Psoas muscle (tissue), 8 donors: ENCODE measurements around the gene SHFL. TPM values are rescaled to one million over a fixed set of nuclear protein-coding genes. Genes with fewer than 3 reads are reported as not detected.

ENCODE experiments used
- ATAC-seq, 4 donors: fragments of 200-7000 bp; cut with Tn5 transposase; one replicate each; pipeline ENCODE4 v1.9.1; 2020; ENCODE audit warnings: moderate library complexity in 3 of 4, mild to moderate bottlenecking in 2 of 4
- DNase-seq, 2 donors: peaks; one replicate each; pipeline ENCODE4 v3.0.0-alpha.2; 2020
- H3K27ac ChIP-seq: fragments of 200-600 bp; one replicate; pipeline ENCODE4 v1.8.0; 2022
- H3K27me3 ChIP-seq, 3 donors: fragments of 200-600 bp in 1 of 3; one replicate each; pipeline versions ENCODE4 v1.6.1 to v1.8.0; 2013 to 2022; ENCODE audit warnings: low read length in 2 of 3, mild to moderate bottlenecking in 2 of 3, moderate library complexity in 1 of 3; ENCODE audit not compliant: insufficient read depth in 3 of 3
- H3K36me3 ChIP-seq, 2 donors: fragments of 200-600 bp in 1 of 2; one replicate each; pipeline versions ENCODE4 v1.6.1 to v1.8.0; 2013 to 2022; ENCODE audit warnings: low read depth in 1 of 2, mild to moderate bottlenecking in 1 of 2, moderate library complexity in 1 of 2; ENCODE audit not compliant: insufficient read depth in 1 of 2
- H3K4me1 ChIP-seq: fragments of 200-600 bp; one replicate; pipeline ENCODE4 v1.8.0; 2022
- H3K4me3 ChIP-seq: fragments of 200-600 bp; one replicate; pipeline ENCODE4 v1.8.0; 2022; ENCODE audit warnings: mild to moderate bottlenecking
- H3K9me3 ChIP-seq: fragments of 200-600 bp; one replicate; pipeline ENCODE4 v1.8.0; 2022
- WGBS, 3 donors: extraction: QIAGEN DNeasy Blood & Tissue Kit; methylation state at CpG; one replicate each; pipeline versions ENCODE4 v1.1.6 to v1.1.7; 2013; 5-methylcytosine and 5-hydroxymethylcytosine counted together
- intact Hi-C, 2 donors: fragments of 100-400 bp; cut with DNase I; formaldehyde crosslinking; loops; one replicate each; pipeline versions ENCODE4 v1.11.0 to v1.14.2; 2022
- polyA plus RNA-seq, 3 donors: library from polyadenylated mRNA; stranded (reverse); fragments of 200-250 nt; gene quantifications; one replicate each; pipeline ENCODE4 v1.2.3, GENCODE V29; 2013
- total RNA-seq, 4 donors: library from RNA; stranded (reverse); fragmentation: NEBNext Ultra II Directional in 2 of 4; extraction: Animal tissue kit (Norgen Biotek cat#: 25700) in 2 of 4; gene quantifications; one replicate each; pipeline versions ENCODE4 v1.2.1 to v1.2.4, GENCODE V29; 2021 to 2023
- TF ChIP-seq, protein P1 (sequence below): fragments of 200-600 bp; IDR thresholded peaks from one replicate; pipeline ENCODE4 v1.8.0; 2022; ENCODE audit warnings: antibody characterized with exemption
- donor health status: healthy with polysubstance abuse.
- donor health status: DM: no; HTN: no; CAD: no; lungs with moderate emphysema.
- donor health status: Bipolar disorder and iron deficiency.
- donor health status: healthy.
- donor health status: DM: yes; HTN: yes; CAD: no.
- donor health status: DM: no; HTN: no; CAD: no.
- donor health status: DM: no; HTN: no; CAD: no.
- donor health status: DM: yes; HTN: yes; CAD: no.

Gene SHFL
- total and polyA plus RNA-seq, 7 donors, result 2.9 to 5.7 (median 3.7) TPM

DNA sequence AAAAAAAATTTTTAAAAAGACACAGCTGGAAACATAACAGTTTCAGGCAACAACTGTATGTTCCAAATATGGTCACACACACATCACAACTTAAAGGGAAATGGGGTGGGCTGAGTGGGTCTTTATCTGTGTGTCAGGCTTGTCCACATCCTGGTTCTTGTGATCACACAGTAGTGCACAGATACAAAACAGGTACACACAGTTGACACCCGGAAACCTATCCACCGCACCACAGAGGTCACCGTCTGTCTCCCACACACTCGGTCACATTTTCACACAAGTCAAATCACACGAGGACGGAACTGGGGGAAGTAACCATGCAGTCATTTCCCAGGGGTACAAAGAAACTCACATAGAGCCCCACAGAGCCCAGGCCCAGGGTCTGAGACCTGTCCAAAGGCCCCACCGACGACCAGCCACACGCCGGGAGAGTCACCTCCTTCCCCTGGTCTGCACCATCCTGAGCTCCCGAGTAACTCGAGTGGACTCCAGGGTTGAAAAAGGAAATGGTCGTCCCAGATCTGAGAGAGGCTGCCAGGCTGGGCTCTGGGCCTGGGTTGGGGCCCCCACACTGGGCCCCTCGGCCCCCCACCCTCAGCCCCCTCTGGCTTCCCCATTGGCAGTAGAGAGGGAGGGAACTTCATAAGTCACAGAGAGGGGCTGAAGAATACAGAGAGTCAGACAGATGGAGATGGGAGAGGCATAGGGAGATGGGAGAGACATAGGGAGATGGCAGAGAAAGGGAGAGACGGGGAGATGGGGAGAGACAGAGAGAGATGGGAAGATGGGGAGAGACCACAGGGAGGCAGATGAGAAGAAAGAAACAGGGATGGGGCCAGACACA is 18.8 kb downstream of the SHFL start:
- Histone ChIP-seq H3K27me3 (no peaks in the 10 kb centered on the region), H3K36me3 (peaks cover 9 to 30% of the 10 kb centered on the region in 2 donors), H3K9me3 (no peaks in the 10 kb centered on the region), H3K4me3 (no peak overlapping the region), H3K4me1 (peaks cover 11% of the 10 kb centered on the region), H3K27ac (no peak overlapping the region)
- ATAC-seq (no peak), DNase-seq (peak in 1 of 2 donors; percentile 41)
- intact Hi-C loops, result no loop called here
- TF ChIP-seq, protein P1, sequence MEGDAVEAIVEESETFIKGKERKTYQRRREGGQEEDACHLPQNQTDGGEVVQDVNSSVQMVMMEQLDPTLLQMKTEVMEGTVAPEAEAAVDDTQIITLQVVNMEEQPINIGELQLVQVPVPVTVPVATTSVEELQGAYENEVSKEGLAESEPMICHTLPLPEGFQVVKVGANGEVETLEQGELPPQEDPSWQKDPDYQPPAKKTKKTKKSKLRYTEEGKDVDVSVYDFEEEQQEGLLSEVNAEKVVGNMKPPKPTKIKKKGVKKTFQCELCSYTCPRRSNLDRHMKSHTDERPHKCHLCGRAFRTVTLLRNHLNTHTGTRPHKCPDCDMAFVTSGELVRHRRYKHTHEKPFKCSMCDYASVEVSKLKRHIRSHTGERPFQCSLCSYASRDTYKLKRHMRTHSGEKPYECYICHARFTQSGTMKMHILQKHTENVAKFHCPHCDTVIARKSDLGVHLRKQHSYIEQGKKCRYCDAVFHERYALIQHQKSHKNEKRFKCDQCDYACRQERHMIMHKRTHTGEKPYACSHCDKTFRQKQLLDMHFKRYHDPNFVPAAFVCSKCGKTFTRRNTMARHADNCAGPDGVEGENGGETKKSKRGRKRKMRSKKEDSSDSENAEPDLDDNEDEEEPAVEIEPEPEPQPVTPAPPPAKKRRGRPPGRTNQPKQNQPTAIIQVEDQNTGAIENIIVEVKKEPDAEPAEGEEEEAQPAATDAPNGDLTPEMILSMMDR, result no peak
- 60 to 66% (median 64%) methylated on average over 15 of the region's 15 CpGs for WGBS, 3 donors

DNA sequence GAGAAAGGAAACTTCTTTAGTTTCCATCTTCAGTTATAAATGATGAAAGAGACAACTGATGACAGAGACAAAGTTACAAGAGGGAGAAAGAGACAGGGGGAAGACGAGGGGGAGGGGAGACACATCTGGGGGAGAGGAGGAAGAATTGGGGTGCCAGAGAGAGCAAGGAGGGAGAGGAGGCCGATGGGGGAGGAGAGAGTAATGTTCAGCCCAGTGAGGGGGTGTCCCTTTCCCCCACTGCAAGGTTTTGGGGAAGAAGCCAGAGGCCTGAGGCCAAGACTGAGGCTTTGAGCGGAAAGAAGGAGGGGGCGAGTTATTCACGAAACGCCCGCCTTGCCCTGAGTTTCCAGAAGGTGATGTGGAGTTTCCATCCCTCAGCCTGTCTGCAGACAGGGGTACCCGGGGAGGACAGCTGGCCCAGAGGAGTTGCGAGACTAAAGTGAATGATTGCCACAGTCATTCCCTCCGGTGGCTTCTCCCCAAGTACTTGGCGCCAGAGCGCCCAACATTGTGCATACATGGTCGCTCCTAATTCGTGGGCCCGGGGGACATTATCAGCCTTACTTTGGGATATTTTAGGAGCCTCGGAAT is 19.5 kb downstream of the SHFL start:
- WGBS, 3 donors, result 29 to 45% (median 34%) methylated on average over 14 to 16 of the region's 16 CpGs
- H3K27me3 ChIP-seq, result no peaks in the 10 kb centered on the region
- TF ChIP-seq, protein P1, result no peak
- no peak for ATAC-seq
- H3K27ac ChIP-seq, result peak overlapping the region; percentile 84
- H3K4me3 ChIP-seq, result peak overlapping the region; percentile 90
- intact Hi-C loops, result no loop called here
- H3K9me3 ChIP-seq, result no peaks in the 10 kb centered on the region
- peaks cover 14 to 37% of the 10 kb centered on the region in 2 donors for H3K36me3 ChIP-seq
- DNase-seq, result no peak
- H3K4me1 ChIP-seq, result peaks cover 11% of the 10 kb centered on the region

DNA sequence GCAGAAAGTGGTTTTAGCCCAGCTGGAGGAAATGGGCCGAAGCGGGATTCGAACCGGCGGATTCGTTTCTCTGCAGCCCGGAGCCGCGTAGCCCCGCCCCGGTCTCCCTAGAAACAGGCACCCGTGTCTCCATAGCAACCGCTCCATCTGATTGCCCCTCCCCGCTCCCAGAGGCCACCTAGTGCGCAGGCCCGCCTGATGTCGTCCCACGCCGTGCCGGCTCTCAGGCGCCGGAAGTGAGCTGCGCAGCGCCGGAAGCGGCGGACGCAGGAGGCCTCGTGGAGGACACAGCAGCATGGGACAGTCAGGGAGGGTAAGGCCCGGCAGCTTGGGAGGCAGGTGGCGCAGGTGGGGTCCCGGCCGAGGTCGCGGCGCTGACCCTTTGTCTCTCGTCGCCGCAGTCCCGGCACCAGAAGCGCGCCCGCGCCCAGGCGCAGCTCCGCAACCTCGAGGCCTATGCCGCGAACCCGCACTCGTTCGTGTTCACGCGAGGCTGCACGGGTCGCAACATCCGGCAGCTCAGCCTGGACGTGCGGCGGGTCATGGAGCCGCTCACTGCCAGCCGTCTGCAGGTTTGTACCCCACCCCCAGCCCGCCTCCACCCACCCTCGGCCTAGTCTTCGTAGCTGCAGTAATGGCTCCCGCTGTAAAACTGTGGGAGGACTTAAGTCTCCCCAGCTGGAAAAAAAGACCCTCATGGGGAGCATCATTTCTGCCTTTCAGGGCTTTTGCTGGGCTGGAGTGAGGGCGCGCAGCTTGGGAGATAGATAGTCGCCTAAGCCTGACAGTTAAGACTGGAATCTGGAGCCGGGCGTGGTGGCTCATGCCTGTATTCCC is 20.2 kb downstream of the SHFL start, which contains the start of gene PPAN:
Gene PPAN, plus strand, starts transcription at position 263 of the 837 bp plus-strand sequence. Its CDS starts 33 bp downstream, at position 296.
- peaks cover 11% of the 10 kb centered on the region for H3K4me1 ChIP-seq
- peaks cover 19 to 44% of the 10 kb centered on the region in 2 donors for H3K36me3 ChIP-seq
- H3K9me3 ChIP-seq, result no peaks in the 10 kb centered on the region
- ATAC-seq, result peak; percentile 98 to 99 (median 99)
- H3K27me3 ChIP-seq, result no peaks in the 10 kb centered on the region
- TF ChIP-seq, protein P1, result no peak
- peak; percentile 98 to 99 for DNase-seq
- H3K27ac ChIP-seq, result peak within 1 kb of the TSS; percentile 84
- H3K4me3 ChIP-seq, result peak within 1 kb of the TSS; percentile 90
- 1 to 2% (median 1%) methylated on average over 64 to 71 of the region's 71 CpGs for WGBS, 3 donors
- intact Hi-C loops, result no loop called here

DNA sequence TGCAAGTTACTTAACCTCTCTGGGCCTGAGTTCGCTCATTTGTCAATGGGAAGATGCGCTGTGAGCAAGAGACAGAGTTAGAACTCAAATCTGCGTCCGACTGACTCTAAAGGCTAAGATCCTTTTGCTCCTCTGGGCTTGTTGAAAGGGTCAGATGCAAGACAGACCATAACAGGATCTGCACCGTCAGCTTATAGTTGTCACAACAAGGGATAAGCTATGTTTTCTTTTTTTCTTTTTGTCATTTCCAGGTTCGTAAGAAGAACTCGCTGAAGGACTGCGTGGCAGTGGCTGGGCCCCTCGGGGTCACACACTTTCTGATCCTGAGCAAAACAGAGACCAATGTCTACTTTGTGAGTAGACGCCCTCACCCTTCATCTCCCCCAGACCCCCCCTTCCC is 21.1 kb downstream of the SHFL start:
- TF ChIP-seq, protein P1, result no peak
- H3K27ac ChIP-seq, result peak overlapping the region; percentile 84
- no peak for ATAC-seq
- H3K9me3 ChIP-seq, result no peaks in the 10 kb centered on the region
- H3K4me3 ChIP-seq, result peak overlapping the region; percentile 90
- no peaks in the 10 kb centered on the region for H3K27me3 ChIP-seq
- H3K36me3 ChIP-seq, result peaks cover 19 to 48% of the 10 kb centered on the region in 2 donors
- peaks cover 11% of the 10 kb centered on the region for H3K4me1 ChIP-seq
- no peak for DNase-seq
- intact Hi-C loops, result no loop called here
- 74 to 81% (median 74%) methylated on average over 10 of the region's 10 CpGs for WGBS, 3 donors
